ENCODE results near the gene ATP8B1. TPM values are rescaled to one million over a fixed set of nuclear protein-coding genes. Genes with fewer than 3 reads are reported as not detected.

Gene ATP8B1
- total and polyA plus RNA-seq, 8 donors = 14.4 to 189 (median 53.3) TPM

DNA sequence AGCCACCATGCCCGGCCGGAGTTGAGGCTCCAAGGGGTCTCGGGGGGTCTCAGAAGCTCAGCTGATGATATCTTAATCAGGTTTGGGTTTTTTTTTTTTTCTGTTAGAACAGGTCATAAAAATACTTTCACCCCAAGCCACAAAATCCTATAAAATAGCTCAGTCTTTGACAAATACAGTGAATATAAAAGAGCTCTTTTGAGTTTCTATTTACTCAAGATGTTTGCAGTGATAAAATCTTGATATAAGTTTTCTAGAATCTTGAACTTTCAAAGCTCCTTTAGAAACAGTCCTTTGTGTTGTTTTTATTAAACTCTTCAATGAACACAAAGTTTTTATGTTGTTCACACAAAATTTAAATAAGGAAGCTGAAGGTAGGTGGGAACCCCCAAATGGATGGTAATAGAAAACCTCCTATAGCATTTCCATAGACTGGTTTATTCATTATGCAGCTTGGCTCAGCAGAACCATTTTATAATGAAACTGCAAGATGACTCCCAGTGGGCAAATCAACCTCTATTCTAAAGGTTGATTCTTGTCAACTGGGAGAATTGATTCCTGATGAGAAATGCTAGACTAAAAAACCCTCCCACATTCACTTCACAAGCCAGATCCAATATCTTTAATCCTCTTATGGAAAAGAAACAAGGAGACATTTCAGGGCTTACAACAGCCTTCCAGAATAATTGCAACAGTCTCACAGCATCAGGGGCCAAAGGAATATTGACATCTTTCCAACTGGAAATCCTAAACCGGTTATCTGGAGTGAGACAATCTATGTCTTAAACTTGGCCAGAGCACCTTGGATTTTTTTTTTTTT lies 167.9 kb downstream of the ATP8B1 start:
- no peaks in the 10 kb centered on the region for H3K36me3 ChIP-seq
- TF ChIP-seq, protein P1, sequence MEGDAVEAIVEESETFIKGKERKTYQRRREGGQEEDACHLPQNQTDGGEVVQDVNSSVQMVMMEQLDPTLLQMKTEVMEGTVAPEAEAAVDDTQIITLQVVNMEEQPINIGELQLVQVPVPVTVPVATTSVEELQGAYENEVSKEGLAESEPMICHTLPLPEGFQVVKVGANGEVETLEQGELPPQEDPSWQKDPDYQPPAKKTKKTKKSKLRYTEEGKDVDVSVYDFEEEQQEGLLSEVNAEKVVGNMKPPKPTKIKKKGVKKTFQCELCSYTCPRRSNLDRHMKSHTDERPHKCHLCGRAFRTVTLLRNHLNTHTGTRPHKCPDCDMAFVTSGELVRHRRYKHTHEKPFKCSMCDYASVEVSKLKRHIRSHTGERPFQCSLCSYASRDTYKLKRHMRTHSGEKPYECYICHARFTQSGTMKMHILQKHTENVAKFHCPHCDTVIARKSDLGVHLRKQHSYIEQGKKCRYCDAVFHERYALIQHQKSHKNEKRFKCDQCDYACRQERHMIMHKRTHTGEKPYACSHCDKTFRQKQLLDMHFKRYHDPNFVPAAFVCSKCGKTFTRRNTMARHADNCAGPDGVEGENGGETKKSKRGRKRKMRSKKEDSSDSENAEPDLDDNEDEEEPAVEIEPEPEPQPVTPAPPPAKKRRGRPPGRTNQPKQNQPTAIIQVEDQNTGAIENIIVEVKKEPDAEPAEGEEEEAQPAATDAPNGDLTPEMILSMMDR (IDR thresholded peaks at IDR 0.05) = no peak
- no peak for TF ChIP-seq EP300 (IDR thresholded peaks at IDR 0.05)
- TF ChIP-seq POLR2A (IDR thresholded peaks at IDR 0.05) = no peak
- TF ChIP-seq POLR2AphosphoS5 (IDR thresholded peaks at IDR 0.05) = no peak
- peak overlapping the region in 1 of 5 donors; percentile 4 for H3K27ac ChIP-seq
- peak in 1 of 2 donors; percentile 37 for DNase-seq
- 46 to 67% (median 50%) methylated on average over 4 of the region's 4 CpGs for WGBS, 5 donors
- H3K9me3 ChIP-seq = no peaks in the 10 kb centered on the region
- no peaks in the 10 kb centered on the region for H3K27me3 ChIP-seq
- H3K4me3 ChIP-seq = no peak overlapping the region
- intact Hi-C loops (cut with DNase I; ENCODE audit: low total_unique reads) = no loop called here
- peaks cover 0 to 20% (median 14%) of the 10 kb centered on the region in 4 donors for H3K4me1 ChIP-seq

DNA sequence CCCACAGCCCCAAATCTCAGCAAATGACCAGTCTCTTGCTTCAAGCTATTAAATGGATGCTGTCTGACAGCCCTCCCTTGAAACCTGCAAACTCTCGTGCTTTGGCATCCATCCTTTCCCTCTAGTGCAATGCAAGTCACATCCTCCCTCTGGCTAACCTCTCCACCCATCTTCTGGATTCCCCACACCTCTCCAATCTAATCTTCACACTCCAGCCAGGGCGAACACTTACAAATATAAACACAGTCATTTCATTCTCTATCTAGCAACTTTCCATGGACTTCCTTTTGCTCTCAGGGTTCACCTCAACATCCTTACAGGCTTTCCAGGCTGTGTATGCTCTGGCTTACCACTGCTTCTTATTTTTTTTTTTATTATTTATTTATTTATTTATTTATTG lies 171.4 kb downstream of the ATP8B1 start:
- no peaks in the 10 kb centered on the region for H3K27me3 ChIP-seq
- 58 to 76% (median 62%) methylated on average over 2 of the region's 2 CpGs for WGBS, 5 donors
- TF ChIP-seq EP300 (IDR thresholded peaks at IDR 0.05) = no peak
- TF ChIP-seq, protein P1 (IDR thresholded peaks at IDR 0.05) = no peak
- TF ChIP-seq POLR2A (IDR thresholded peaks at IDR 0.05) = no peak
- no peak for TF ChIP-seq POLR2AphosphoS5 (IDR thresholded peaks at IDR 0.05)
- H3K36me3 ChIP-seq = no peaks in the 10 kb centered on the region
- no peaks in the 10 kb centered on the region for H3K9me3 ChIP-seq
- DNase-seq = peak in 1 of 2 donors; percentile 20
- H3K4me3 ChIP-seq = no peak overlapping the region
- peak overlapping the region in 2 of 5 donors; percentile 17 to 87 for H3K27ac ChIP-seq
- intact Hi-C loops (cut with DNase I; ENCODE audit: low total_unique reads) = no loop called here
- peaks cover 0 to 26% (median 16%) of the 10 kb centered on the region in 4 donors for H3K4me1 ChIP-seq

DNA sequence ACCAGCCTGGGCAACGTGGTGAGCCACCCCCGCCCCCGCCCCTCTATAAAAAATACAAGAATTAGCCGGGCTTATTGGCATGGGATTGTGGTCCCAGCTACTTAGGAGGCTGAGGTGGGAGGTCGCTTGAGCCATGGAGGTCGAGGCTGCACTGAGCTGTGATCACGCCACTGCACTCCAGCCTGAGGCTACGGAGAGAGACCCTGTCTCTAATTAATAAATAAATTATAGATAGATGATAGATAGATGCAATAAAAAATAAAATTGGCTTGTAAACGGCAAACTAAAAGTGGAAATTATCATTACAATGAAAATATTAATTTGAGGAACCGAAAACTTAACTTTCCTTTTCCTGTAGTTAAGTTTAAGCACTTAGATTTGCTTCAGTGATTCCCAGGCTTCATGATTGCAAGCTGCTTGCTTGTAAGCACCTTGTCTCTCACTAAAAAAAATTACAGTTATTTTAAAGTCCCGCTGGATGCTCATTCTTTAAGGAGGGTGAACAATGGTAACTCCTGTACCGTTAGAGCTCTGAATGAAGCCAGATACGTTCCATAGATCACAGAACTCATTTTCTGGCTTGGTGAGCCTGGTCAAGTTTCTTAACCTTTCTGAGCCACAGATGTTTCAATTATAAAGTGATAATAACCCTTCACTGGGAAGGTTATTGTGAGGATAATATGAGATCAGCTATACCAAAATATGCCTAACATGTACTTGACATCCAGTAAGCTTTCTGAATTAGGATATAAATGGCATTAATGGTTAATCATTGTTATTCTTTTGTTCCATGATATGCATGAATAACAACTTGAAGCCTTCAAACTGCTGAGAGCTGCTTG lies 172.1 kb downstream of the ATP8B1 start:
- Histone ChIP-seq H3K4me1 (peaks cover 0 to 26% (median 16%) of the 10 kb centered on the region in 4 donors), H3K27ac (peak overlapping the region; percentile 69 to 87 (median 80)), H3K27me3 (no peaks in the 10 kb centered on the region), H3K4me3 (peak overlapping the region; percentile 57 to 69 (median 64)), H3K36me3 (no peaks in the 10 kb centered on the region), H3K9me3 (no peaks in the 10 kb centered on the region)
- intact Hi-C loops (cut with DNase I; ENCODE audit: low total_unique reads) = no loop called here
- TF ChIP-seq EP300 (IDR thresholded peaks at IDR 0.05) (no peak), POLR2A (IDR thresholded peaks at IDR 0.05) (no peak), POLR2AphosphoS5 (IDR thresholded peaks at IDR 0.05) (no peak)
- TF ChIP-seq, protein P1 (IDR thresholded peaks at IDR 0.05) = no peak
- 43 to 50% (median 47%) methylated on average over 13 of the region's 13 CpGs for WGBS, 5 donors
- DNase-seq = no peak

DNA sequence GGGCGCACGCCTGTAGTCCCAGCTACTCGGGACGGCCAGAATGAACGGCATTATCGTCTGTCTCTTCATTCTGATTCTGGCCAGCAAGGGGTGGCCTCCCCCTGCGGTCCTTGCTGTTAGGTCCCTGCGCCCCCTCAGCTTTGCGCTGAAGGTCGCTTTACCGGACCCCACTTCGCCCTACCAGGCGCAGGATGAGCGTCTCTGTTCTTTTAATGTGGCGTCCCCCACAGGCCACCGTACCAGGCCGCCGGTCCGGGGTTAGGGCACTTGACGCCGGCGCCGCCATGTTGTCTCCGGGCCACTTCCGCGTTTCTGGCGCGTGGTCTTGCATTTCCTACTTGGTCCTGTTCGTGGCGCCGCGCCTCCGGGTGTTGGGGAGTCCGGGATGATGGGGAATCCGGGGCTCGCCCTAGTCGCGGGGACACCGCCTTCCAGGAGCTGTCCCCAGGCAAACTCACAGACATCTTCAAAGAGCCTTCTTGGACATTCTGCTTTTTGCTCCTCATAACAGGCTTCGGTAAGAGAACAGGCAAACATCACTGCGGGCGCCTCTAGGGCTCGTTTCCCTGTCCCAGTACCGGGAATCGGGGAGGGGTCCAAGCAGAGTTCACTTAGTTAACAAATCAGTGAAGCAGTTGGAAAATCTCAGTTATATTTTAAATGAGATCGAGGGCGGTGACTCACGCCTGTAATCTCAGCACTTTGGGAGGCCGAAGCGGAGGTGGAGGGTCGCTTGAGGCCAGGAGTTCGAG lies 172.9 kb downstream of the ATP8B1 start:
- intact Hi-C loops (cut with DNase I; ENCODE audit: low total_unique reads) = no loop called here
- Histone ChIP-seq H3K27me3 (no peaks in the 10 kb centered on the region), H3K27ac (peak overlapping the region; percentile 69 to 87 (median 80)), H3K36me3 (no peaks in the 10 kb centered on the region), H3K9me3 (no peaks in the 10 kb centered on the region), H3K4me1 (peaks cover 0 to 22% (median 16%) of the 10 kb centered on the region in 4 donors), H3K4me3 (peak overlapping the region; percentile 57 to 69 (median 64))
- DNase-seq = peak; percentile 98
- 2 to 5% (median 3%) methylated on average over 39 to 52 of the region's 52 CpGs for WGBS, 5 donors
- TF ChIP-seq POLR2A (IDR thresholded peaks at IDR 0.05) (no peak), POLR2AphosphoS5 (IDR thresholded peaks at IDR 0.05) (peak; percentile 84 to 97 (median 90)), EP300 (IDR thresholded peaks at IDR 0.05) (peak; percentile 32)
- TF ChIP-seq, protein P1 (IDR thresholded peaks at IDR 0.05) = peak in 5 of 7 experiments; percentile 49 to 91 (median 72)

All from stomach (tissue), 9 donors.